Muscle layer of colon (tissue), 2 donors: ENCODE results near the gene MAP3K13.
"Not testable (repeated sequence)": the region's sequence is repeated elsewhere in the genome, so short reads cannot be mapped to it uniquely, and the experiment has no call there.

Experiments
- H3K27ac ChIP-seq: one replicate; pipeline ENCODE4 v1.7.0; 2013; ENCODE audit warnings: low read depth, mild to moderate bottlenecking, low read length, moderate library complexity
- H3K27me3 ChIP-seq, 2 donors: one replicate each; pipeline ENCODE4 v1.7.0; 2013; ENCODE audit warnings: low read length in 2 of 2, mild to moderate bottlenecking in 2 of 2; ENCODE audit not compliant: insufficient read depth in 2 of 2, control insufficient read depth in 1 of 2
- H3K36me3 ChIP-seq: one replicate; pipeline ENCODE4 v1.7.0; 2013; ENCODE audit warnings: mild to moderate bottlenecking, low read length; ENCODE audit not compliant: insufficient read depth
- H3K4me1 ChIP-seq: one replicate; pipeline ENCODE4 v1.7.0; 2013; ENCODE audit warnings: mild to moderate bottlenecking, low read length; ENCODE audit not compliant: insufficient read depth
- H3K4me3 ChIP-seq, 2 donors: one replicate each; pipeline ENCODE4 v1.7.0; 2013; ENCODE audit warnings: low read length in 2 of 2, low read depth in 1 of 2, mild to moderate bottlenecking in 1 of 2, moderate library complexity in 1 of 2
- H3K9ac ChIP-seq: one replicate; pipeline ENCODE4 v1.7.0; 2013; ENCODE audit warnings: low read length
- H3K9me3 ChIP-seq: one replicate; pipeline ENCODE4 v1.7.0; 2013; ENCODE audit warnings: mild to moderate bottlenecking, low read length
- donor health status: abdominal sarcoma.
- donor health status: Adenocarcinoma of cecum.

Gene MAP3K13

DNA sequence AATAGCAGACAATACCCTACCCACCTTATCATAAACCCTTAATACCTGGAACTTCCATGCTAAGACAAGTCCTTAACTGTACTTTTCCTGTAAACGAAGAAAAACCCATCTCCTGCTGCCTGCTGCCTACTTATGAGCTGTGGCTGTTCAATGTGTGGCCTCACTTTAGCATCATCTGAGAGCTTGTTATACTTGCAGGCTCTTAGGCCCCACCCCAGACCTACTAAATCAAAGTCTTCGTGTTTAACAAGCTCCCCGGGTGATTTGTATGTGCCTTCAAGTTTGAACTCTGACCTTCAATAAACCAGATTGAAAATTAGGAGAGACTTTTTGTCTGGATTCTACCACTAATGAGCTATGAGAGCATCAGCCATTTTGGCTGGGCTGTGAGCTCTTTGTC, 106.6 kb downstream of the MAP3K13 start:
- Histone ChIP-seq H3K27ac (no peak overlapping the region), H3K9ac (no peak overlapping the region), H3K4me1 (no peaks in the 10 kb centered on the region), H3K4me3 (no peak overlapping the region), H3K9me3 (no peaks in the 10 kb centered on the region), H3K27me3 (no peaks in the 10 kb centered on the region), H3K36me3 (peaks cover 31% of the 10 kb centered on the region)

DNA sequence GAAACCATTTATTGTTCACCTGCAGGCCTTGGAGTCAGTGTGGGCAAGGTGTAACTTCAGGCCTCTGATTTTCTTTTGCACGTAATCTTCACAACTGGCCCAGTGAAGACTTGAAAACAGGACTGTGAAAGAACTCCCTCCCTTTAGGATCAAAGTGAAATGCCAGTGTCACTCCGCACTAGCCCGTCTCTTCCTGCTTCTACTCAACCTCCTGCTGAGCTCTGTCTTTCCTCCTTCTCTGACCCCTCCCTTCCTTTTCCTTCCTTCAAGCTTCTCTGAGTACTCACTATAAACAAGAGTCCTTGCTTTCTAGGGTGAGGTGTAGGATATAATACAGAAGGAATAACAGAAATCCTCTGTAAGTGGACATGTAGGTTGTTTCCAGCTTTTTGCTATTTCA, 107.4 kb downstream of the MAP3K13 start:
- H3K36me3 ChIP-seq = peaks cover 31% of the 10 kb centered on the region
- no peak overlapping the region for H3K4me3 ChIP-seq
- H3K27me3 ChIP-seq = no peaks in the 10 kb centered on the region
- H3K27ac ChIP-seq = no peak overlapping the region
- no peaks in the 10 kb centered on the region for H3K4me1 ChIP-seq
- no peak overlapping the region for H3K9ac ChIP-seq
- H3K9me3 ChIP-seq = no peaks in the 10 kb centered on the region

DNA sequence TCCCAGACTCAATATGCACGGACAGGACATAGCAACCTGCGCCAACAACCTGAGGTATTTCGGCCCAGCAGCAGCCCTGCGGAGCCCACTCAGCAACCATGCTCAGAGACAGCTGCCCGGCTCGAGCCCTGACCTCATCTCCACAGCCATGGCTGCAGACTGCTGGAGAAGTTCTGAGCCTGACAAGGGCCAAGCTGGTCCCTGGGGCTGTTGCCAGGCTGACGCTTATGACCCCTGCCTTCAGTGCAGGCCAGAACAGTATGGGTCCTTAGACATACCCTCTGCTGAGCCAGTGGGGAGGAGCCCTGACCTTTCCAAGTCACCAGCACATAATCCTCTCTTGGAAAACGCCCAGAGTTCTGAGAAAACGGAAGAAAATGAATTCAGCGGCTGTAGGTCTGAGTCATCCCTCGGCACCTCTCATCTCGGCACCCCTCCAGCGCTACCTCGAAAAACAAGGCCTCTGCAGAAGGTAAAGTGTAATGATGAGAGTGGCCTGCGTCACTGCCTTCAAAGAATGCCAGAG, 110.4 kb downstream of the MAP3K13 start:
- H3K4me1 ChIP-seq = no peaks in the 10 kb centered on the region
- no peak overlapping the region for H3K4me3 ChIP-seq
- H3K9ac ChIP-seq = no peak overlapping the region
- no peaks in the 10 kb centered on the region for H3K27me3 ChIP-seq
- H3K27ac ChIP-seq = no peak overlapping the region
- H3K9me3 ChIP-seq = no peaks in the 10 kb centered on the region
- peaks cover 17% of the 10 kb centered on the region for H3K36me3 ChIP-seq

DNA sequence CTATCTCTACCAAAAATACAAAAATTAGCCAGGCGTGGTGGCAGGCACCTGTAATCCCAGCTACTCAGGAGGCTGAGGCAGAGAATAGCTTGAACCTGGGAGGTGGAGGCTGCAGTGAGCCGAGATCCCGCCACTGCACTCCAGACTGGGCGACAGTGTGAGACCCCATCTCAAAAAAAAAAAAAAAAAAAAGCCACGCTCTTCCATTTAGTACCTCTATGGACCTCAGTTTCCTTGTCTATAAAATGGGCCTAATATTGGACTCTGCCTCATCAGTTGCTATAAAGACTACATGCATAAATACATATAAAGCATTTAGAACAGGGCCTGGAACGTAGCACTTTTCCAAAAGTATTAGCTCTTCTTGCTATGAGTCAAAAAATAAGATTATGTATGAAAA, 112.0 kb downstream of the MAP3K13 start:
- not testable (repeated sequence) for H3K27ac ChIP-seq, H3K4me3 ChIP-seq, H3K27me3 ChIP-seq, H3K9ac ChIP-seq, H3K9me3 ChIP-seq, H3K4me1 ChIP-seq
- H3K36me3 ChIP-seq = peaks cover 17% of the 10 kb centered on the region

DNA sequence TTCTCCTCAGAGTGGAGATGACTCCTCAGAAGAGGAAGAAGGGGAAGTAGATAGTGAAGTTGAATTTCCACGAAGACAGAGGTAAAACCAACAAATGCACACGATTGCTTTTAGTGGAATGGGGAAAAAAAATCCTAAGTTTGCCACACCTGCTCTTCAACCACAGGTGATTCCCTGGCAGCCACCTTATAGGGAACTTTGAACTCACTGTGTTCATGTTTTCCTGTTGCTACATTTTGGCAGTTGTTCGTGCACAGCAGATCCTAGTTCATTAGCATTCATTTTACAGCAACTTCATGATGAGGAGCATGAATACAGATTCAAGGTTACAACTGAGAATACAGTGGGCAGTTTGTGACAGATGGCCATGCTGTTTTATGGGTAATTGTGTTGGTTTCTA, 114.4 kb downstream of the MAP3K13 start:
- Histone ChIP-seq H3K4me3 (no peak overlapping the region), H3K27me3 (no peaks in the 10 kb centered on the region), H3K27ac (no peak overlapping the region), H3K4me1 (no peaks in the 10 kb centered on the region), H3K9me3 (no peaks in the 10 kb centered on the region), H3K36me3 (peaks cover 20% of the 10 kb centered on the region), H3K9ac (no peak overlapping the region)

DNA sequence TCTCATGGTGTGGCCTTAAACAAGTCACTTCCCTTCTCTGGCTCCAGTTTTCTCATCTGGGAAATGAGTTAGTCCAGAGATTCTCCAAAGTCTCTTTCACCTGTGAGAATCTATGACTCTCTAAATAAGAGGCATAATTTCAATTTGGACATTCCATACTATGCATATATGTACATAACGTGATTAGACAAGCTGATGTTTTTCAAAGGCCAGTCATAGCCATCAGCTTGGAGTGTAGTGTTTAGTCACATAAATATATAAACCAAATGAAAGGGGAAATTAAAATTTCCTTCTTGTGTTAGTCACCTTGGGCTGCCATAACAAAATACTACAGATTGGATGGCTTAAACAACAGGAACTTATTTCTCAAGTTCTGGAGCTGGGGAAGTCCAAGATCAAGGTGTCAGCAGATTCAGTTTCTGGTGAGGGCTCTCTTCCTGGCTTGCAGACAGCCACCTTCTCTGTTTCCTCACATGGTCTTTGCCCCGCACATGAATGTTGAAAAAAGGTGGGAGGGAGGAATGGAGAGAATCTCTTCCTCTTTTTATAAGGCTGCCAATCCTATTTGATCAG, 116.5 kb downstream of the MAP3K13 start:
- no peaks in the 10 kb centered on the region for H3K4me1 ChIP-seq
- H3K4me3 ChIP-seq = no peak overlapping the region
- no peak overlapping the region for H3K27ac ChIP-seq
- H3K9ac ChIP-seq = no peak overlapping the region
- no peaks in the 10 kb centered on the region for H3K9me3 ChIP-seq
- H3K27me3 ChIP-seq = no peaks in the 10 kb centered on the region
- peaks cover 4% of the 10 kb centered on the region for H3K36me3 ChIP-seq

DNA sequence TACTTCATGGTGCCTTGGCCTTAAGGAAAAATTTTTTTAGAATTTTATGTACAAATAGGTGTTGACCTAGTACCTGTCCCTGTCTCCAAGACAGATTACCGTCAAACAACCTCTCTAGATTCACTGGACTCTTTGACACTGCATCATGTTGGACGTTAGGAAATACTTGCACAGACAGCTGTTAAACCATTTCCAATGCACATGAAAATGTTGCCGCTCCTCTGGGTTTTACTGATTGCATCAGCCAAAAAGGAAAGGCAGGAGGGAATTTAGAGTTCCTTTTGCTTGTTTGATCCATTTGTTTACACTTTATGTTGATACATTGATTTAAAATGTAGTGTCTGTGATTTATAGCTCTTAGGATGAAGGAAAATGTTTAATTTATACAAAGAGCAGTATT, 121.4 kb downstream of the MAP3K13 start:
- Histone ChIP-seq H3K4me1 (no peaks in the 10 kb centered on the region), H3K9me3 (no peaks in the 10 kb centered on the region), H3K36me3 (peaks cover 13% of the 10 kb centered on the region), H3K27ac (no peak overlapping the region), H3K4me3 (no peak overlapping the region), H3K27me3 (no peaks in the 10 kb centered on the region), H3K9ac (no peak overlapping the region)

DNA sequence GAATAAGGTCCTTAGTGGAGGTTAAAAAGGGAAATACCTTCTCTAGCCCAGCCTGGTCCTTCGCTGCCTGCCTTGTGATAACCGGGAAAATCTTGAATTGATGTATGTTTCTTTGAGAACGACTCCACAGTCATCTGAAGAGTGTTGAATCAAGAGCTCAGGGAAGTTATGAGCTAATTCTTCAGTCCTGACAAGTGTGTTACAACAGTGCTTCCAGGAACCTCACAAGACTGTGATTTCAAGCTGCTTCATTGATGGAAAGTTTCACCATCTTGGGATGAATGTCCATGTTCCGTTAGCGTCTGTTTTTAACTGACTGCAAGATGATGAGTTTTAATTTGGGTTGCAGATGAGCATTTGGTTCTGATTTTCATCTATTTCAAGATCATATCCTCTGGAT, 123.5 kb downstream of the MAP3K13 start:
- Histone ChIP-seq H3K27ac (no peak overlapping the region), H3K9me3 (no peaks in the 10 kb centered on the region), H3K27me3 (no peaks in the 10 kb centered on the region), H3K36me3 (peaks cover 20% of the 10 kb centered on the region), H3K9ac (no peak overlapping the region), H3K4me1 (no peaks in the 10 kb centered on the region), H3K4me3 (no peak overlapping the region)

DNA sequence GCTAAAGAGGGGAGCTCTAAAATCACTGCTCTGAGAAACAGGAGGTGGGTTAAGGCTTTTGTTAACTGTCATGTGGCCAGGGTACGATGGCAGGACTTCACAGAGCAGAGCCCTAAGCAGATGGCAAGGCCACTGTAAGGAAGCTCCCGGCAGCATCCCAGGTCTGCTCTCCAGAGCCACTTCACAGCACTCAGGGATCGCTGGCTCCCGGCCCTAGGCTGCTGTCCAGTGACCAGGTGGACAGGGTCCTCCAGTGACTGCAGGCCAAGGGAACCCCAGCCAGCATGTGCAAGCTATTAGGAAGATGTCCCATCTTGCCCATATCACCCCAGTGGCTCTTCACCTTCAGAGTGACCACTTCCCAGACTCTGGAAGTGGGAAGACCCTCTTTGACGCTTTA, 125.5 kb downstream of the MAP3K13 start:
- H3K4me1 ChIP-seq = no peaks in the 10 kb centered on the region

DNA sequence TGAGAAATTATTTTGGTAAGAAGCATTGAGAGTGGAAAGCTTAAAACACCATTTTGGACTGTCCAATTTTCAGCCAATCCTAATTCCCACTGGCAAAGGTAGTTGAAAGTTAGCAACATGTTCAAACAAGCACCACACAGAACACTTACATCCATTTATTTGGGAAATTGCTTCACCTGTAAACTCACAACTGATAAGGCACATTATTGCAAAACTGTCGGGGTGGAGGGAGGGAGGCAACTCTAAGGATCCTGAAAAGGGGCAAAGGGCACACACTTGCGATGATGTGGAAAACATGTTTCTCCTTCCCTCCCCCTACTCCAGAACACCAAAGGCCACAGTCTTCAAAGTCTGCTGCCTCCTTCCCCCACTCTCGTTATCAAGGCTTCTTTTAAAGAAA, 126.5 kb downstream of the MAP3K13 start:
- Histone ChIP-seq H3K9me3 (no peaks in the 10 kb centered on the region), H3K4me3 (no peak overlapping the region), H3K27me3 (no peaks in the 10 kb centered on the region), H3K36me3 (peaks cover 33% of the 10 kb centered on the region), H3K4me1 (no peaks in the 10 kb centered on the region), H3K27ac (no peak overlapping the region), H3K9ac (no peak overlapping the region)

More for the DNA sequence above, 125.5 kb downstream of the MAP3K13 start:
- Histone ChIP-seq H3K27ac (no peak overlapping the region), H3K9me3 (no peaks in the 10 kb centered on the region), H3K9ac (no peak overlapping the region), H3K36me3 (peaks cover 23% of the 10 kb centered on the region), H3K4me3 (no peak overlapping the region), H3K27me3 (no peaks in the 10 kb centered on the region)

DNA sequence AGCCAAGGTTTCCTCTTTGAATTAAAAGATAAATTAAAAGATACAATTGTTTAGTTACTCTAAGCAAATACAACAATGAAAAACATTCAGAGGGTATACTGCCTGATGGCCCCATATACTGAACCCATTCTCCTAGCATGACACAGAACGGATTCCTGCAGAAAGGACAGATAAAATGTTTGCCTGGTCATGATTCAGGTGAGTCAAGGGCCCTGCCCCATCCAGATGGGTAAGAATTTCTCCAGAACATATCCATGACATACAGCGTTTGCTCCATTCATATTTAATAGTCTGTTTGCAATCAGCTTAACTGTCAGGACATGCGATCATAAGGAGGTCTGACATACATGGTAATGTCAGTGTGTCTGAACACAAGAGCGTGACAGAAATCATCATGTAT, 127.3 kb downstream of the MAP3K13 start:
- peaks cover 41% of the 10 kb centered on the region for H3K36me3 ChIP-seq

More for the DNA sequence above, 127.3 kb downstream of the MAP3K13 start:
- H3K27ac ChIP-seq = no peak overlapping the region
- no peak overlapping the region for H3K9ac ChIP-seq
- no peaks in the 10 kb centered on the region for H3K27me3 ChIP-seq
- no peaks in the 10 kb centered on the region for H3K4me1 ChIP-seq
- no peaks in the 10 kb centered on the region for H3K9me3 ChIP-seq
- H3K4me3 ChIP-seq = no peak overlapping the region
